HG02623 (cell line): ENCODE data around the gene TRPC3.
"Not testable (repeated sequence)": the region's sequence is repeated elsewhere in the genome, so short reads cannot be mapped to it uniquely, and the experiment has no call there.

Experiments used
- ATAC-seq: cut with Tn5 transposase; IDR thresholded peaks from one replicate; pipeline ENCODE4 v1.9.1; 2021; ENCODE audit warnings: moderate library complexity; ENCODE audit not compliant: unreplicated experiment

The TRPC3 gene

DNA sequence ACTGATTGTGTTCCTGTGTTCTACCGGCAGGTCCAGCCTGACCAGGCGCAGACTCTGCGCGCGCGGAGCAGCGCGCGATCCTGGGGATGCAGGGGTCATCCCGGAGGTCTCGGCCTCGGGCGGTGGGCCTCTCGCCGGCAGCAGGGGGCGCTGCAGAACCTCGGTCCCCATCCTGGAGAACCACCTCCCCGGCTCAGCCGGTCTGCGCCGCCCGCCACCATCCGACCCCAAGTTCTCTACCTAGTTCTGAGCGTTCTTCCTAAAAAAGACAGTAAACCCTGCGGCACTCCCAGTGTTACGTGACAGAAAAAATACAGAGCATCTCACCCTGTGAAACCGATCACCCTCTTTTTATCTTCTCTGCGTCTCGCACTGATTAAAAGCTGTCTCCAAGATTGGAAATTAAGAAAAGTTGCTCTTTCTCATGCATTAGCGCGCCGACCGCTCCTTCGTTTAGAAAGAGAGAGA, 1.6 kb downstream of the TRPC3 start:
- peak; percentile 83 for ATAC-seq

DNA sequence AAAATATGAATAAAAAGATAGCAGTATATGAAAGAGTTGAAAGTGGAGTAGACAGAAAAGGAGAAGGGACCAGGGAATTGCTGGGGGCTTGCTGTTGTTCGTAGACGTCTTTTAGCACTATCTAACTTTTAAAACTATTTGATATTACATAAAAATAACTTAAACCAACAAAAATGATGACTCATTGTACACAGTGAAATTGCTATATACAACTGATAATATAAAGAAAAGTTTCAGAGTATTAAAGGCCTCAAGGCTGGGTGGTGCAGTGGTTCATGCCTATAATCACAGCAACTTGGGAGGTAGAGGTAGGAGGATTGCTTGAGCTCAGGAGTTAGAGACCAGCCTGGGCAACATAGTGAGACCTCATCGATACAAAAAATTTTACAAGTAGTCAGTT, 5.2 kb downstream of the TRPC3 start:
- ATAC-seq = no peak

DNA sequence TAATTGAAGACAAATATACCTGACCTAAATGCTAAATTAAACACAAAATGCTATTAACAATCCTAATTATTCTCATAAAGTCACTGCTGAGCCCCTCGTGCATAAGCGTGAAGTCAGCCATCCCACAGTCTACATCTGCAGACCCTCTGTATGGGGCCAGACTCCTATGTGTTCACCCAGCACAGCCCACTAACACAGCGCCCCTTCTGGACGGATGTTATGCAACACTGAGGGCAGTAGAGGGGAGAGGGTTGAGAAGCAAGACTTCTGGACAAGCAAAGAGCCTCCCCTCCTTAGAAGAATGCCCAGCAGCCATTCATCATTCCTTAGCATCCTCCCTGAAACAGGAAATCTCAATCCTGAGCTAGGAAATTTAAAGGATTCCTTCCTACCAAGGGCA, 7.9 kb downstream of the TRPC3 start:
- peak; percentile 68 for ATAC-seq

DNA sequence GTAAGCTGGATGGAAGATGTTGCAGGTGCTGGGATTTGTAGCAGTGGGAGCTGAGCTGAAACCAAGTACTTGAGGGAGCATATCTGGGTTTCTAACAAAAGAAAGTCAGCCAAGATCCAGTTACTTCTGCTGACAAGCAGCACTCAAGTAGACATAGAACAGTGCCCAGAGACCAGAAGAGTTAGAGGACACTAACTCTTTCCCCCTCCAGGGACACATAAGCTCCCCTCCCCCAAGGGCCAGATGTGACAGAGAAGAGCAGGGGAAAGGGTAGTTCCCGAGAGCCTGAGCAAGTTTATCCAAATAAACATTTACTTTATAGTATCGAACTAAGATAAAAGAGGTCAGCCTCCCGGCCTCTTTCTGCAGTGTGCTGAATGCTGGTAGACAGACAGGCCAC, 12.2 kb downstream of the TRPC3 start:
- no peak for ATAC-seq

DNA sequence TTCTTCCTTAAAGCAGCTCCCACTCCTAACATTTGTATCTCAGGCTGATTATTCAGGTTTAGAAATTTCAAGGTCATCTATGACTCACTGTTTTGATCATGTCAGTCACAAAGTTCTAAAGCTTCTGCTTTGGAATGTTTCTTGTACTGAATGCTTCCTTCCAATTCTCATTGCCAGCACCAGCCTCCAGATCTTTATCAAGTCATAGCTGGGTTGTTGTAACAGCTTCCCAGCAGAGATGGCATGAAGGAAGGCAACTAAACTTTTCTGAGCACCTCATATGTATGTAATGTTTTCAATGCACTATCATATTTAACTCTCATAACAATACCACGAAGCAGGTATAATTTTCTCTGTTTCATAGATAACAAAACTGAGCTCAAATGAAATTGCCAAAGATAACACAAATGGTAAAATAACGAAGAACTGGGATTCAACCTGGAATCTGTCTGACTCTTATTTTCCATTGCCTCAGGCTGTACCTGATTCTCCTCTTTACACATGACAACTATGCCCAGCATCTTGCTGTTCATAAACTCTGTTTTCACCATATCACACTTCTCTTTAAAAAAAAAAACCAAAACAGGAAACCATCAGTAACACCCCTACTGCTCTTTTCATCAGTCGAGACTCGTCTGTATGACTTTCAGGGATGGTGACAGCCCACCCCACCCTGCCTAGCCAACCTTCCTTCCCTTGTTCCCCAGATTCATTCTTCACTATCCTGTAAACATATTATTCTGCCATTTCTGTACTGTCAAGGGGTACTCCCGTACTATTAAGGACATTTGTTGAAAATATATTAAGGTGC, 13.4 kb downstream of the TRPC3 start:
- no peak for ATAC-seq

DNA sequence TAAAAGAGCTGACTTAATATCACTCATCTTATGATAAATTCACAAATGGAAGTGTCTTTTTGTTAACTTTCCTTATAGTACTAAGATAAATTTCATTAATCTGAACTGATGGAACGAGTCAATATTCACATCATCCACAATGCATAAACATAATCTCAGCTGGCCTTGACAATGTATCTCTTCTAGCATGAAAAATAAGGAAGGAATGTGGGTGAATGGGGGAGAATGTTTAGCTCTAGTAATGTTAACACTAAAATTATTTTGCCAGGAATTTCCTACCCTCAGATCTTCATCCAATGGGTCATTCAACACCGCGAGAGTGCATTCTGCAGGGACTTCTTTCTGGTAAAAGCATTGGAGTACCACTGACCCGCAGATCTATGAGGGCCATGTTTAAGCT, 15.8 kb downstream of the TRPC3 start:
- no peak for ATAC-seq

DNA sequence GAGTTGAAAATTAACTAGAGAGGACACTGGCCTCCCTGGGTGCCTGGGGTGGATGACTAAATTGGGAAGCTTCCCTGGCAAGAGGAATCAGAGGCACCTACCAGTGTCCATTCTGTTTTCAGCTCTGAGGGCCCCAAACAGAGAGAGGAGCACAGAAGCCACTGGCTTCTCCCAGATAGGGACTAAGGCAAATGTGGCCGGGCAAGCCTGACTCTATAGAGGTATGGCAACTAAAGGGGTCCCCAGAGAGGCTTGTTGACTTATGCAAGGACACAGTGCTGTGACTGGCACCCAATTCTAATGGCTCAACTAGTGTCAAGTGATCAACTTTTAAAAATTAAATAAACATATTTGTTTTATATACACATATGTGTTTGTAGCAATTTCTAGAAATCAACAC, 17.2 kb downstream of the TRPC3 start:
- no peak for ATAC-seq

- no peak for ATAC-seq
Observed at GRCh38 chr4:121932212-121932974, 19.5 kb downstream of the TRPC3 start.

- ATAC-seq = no peak
Observed at GRCh38 chr4:121930304-121930703, 21.6 kb downstream of the TRPC3 start.

DNA sequence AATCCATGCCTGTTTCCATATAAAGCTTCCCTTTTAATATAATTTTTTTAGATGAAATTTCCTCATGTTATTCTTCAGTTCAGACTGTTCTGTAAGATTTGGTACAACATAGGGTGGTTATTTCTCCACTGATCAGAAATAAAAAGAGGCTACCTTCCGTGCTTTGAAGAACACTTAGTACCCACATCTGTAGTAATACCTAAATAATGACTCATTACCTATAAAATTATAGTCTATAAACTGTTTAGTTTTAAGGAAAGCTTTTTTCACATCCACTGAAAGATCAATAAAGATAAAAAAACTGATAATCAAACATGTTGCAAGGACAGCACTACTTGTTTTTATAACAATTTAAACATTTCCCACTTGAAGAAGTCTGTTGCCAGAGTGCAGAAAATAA, 23.9 kb downstream of the TRPC3 start:
- ATAC-seq = no peak

GRCh38 chr4:121926490-121926889, 25.4 kb downstream of the TRPC3 start:
- ATAC-seq = not testable (repeated sequence)

DNA sequence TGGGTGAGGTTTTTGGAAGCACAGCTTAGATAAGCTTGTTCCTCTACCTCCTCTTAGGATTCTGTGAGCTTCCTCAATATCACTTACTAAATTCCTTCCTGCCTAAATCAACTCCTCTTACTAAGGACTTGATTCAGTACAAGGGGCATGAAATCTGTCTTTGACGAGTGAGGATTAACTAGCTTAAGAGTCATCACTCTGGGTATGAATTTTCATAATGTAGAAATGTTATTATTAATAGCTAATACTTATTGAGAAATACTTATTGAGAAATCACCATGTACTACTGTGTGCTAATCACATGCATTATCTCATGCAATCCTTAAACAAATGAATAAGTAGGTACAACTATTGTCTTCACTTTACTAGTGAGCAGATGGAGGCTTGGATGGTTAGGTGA, 28.6 kb downstream of the TRPC3 start:
- ATAC-seq = no peak

- no peak for ATAC-seq
Observed at GRCh38 chr4:121913667-121914066, 38.2 kb downstream of the TRPC3 start.

- ATAC-seq = no peak
Observed at GRCh38 chr4:121908346-121908745, 43.5 kb downstream of the TRPC3 start.

- ATAC-seq = peak; percentile 92
Observed at GRCh38 chr4:121900132-121900983, 51.5 kb downstream of the TRPC3 start.

DNA sequence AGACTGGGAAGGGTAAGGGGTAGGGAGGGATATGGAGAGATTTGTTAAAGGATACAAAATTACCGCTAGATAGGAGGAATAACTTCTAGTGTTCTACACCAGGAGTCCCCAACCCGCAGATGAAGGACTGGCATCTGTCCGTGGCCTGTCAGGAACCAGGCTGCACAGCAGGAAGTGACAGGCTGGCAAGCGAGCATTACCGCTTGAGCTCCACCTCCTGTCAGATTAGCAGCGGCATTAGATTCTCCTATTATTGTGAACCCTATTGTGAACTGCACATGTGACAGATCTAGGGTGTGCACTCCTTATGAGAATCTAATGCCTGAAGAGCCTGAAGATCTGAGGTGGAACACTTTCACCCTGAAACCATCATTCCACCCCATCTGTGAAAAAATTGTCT, 53.7 kb downstream of the TRPC3 start:
- no peak for ATAC-seq

DNA sequence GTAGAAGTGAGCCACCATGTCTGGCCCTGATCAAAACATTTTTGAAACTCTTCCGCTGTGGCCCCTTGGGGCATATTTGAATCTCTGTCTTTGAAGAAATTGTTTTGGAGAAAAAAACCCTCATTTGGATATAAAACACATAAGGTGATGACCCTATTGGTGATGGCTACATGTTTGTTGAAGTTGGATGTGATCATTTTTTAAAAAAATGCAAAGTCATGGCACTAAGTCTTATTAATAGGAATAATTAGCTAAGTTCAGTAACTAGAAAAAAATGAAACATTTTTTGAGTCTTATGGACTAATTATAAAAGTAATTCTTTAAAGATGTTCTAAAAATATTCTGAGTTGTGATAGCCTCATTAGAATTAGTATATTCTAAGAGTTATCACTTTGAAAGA, 63.7 kb downstream of the TRPC3 start:
- no peak for ATAC-seq

DNA sequence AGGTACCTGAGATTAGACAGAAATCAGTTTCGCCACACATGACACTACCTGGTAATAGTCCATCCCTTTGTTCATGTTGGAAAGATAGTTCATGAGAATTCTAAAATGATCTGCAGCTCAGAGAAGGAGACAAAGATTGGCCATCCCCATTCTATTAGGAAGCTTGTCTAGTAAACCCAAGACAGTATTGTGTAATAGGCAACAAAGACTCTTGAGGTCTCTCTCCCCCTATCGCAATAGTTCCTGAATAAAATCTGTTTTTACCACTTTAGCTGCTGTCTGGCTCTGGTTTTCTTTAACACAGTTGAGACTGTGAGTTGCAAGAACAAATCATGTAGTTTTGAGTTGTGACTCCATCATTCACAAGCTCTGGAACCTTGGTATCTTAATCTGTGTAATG, 66.7 kb downstream of the TRPC3 start:
- ATAC-seq = no peak

DNA sequence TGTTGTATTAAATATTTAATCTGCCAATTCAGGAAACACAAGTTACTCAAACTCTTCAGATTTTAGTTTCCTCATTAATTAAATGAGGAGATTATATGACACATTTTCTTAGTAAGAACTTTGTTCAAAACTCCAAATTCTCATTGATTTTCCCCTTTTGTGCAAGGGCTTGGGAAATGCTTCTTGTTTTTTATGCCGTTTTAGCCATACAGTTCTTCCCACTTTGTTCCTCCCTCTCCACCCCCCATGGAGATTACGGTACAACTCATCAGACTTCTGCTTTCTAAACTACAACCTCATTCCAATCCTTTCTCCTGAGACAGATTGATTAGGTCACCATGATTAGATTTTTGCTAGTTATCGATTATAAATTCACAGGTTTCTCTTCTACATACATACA, 70.7 kb downstream of the TRPC3 start:
- no peak for ATAC-seq

- no peak for ATAC-seq
Observed at GRCh38 chr4:121879135-121879534, 72.7 kb downstream of the TRPC3 start.

GRCh38 chr4:121877041-121877773, 74.7 kb downstream of the TRPC3 start:
- no peak for ATAC-seq
